Lower leg skin (tissue), 4 donors: ENCODE measurements around the gene ATP6V0E1. TPM values are rescaled to one million over a fixed set of nuclear protein-coding genes. Genes with fewer than 3 reads are reported as not detected.
A peak's percentile ranks its signal among the peaks of the same experiment; 100 is the strongest.
"Not testable (repeated sequence)": the region's sequence is repeated elsewhere in the genome, so short reads cannot be mapped to it uniquely, and the experiment has no call there.

ENCODE experiments used
- DNase-seq, 2 donors: peaks; one replicate each; pipeline ENCODE4 v3.0.0-alpha.2; 2019; ENCODE audit warnings: low spot score in 2 of 2
- H3K4me3 ChIP-seq: fragments of 200-600 bp; sonication (generic); 2 replicates; pipeline ENCODE4 v1.5.1; 2017; ENCODE audit warnings: mild to moderate bottlenecking, low read depth; ENCODE audit not compliant: poor library complexity, severe bottlenecking
- POLR2A ChIP-seq, 2 donors: fragments of 450-650 bp; IDR thresholded peaks; one replicate each; pipeline ENCODE4 v1.6.1; 2016 to 2017; ENCODE audit warnings: antibody characterized with exemption in 2 of 2, mild to moderate bottlenecking in 1 of 2, moderate library complexity in 1 of 2
- WGBS, 2 donors: methylation state at CpG; one replicate each; pipeline ENCODE4 v1.1.5; 2018; 5-methylcytosine and 5-hydroxymethylcytosine counted together
- intact Hi-C: fragments of 100-400 bp; cut with DNase I; formaldehyde crosslinking; loops from one replicate; pipeline ENCODE4 v1.15.0; 2023; ENCODE audit warnings: low total_unique reads
- total RNA-seq, 4 donors: library from RNA; depleted of rRNA; stranded (reverse); fragments of >200 nt; gene quantifications; one replicate each; pipeline ENCODE4 v1.1.0, GENCODE V29; 2016
- TF ChIP-seq, protein P1 (sequence below), 3 donors: fragments of 450-650 bp; IDR thresholded peaks; one replicate each; pipeline ENCODE4 v1.5.1; 2016; ENCODE audit warnings: antibody characterized with exemption in 3 of 3, mild to moderate bottlenecking in 3 of 3, moderate library complexity in 2 of 3

The ATP6V0E1 gene
- total RNA-seq, 4 donors from 2014 or later = 47.3 to 110 (median 86.4) TPM

DNA sequence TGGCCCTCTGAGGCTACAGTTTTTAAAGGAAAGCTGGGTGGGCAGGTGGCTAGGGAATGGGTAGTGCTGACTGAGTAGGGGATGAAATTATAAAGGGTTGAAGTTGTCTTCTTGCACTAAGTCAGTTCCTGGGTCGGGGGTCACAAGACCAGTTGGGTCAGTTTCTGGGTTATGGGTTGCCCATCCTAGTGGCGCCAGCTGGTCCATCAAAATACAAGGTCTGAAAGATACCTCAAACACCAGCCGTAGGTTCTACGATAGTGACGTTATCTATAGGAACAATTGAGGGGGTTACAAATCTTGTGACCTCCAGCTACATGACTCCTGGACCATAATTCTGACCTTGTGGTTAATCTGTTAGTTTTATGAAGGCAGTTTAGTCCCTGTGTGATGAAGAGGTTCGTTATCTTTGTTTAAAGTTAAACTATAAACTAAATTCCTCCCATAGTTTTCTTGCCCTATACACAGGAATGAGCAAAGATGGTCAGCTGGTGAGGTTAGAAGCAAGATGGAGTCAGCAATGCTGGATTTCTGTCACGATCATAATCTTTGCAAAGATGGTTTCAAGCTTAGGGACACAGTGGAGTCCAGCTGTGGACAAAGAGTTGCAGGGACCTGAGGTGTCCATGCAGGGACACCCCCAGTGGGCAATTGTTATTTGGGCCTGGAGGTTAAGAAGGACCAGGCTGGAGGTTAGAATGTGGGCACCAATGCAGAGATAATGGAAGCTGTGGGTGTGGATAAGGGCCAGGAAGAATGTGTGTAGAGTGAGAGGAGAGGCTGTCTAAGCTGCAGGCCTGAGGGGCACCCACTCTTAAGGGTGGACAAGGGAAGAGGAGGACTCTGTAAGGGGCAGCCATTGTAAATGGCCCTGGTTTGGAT is 58.6 kb downstream of the ATP6V0E1 start:
- intact Hi-C loops = no loop called here
- peak in 1 of 2 donors; percentile 23 for DNase-seq
- 88 to 91% methylated on average over 7 of the region's 7 CpGs for WGBS, 2 donors

DNA sequence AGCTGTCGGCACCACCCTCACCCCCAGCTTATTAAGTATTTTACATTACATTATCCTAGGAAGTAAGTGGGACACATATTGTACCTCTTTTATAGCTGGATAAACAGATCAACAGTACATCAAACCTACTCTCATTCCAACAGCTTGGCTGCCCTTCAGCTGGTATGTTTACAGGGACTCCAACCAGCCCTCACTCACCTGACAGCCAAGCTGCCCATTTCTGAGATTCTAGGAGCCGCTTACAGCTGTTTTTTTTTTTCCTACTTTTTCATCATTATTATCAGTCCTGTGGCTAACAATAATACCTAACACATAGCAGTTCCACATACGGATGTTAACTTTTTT is 59.2 kb downstream of the ATP6V0E1 start:
- intact Hi-C loops = no loop called here
- WGBS, 2 donors = 87 to 92% methylated on average over 3 of the region's 3 CpGs
- H3K4me3 ChIP-seq = no peak overlapping the region
- DNase-seq = no peak
- TF ChIP-seq, protein P1, sequence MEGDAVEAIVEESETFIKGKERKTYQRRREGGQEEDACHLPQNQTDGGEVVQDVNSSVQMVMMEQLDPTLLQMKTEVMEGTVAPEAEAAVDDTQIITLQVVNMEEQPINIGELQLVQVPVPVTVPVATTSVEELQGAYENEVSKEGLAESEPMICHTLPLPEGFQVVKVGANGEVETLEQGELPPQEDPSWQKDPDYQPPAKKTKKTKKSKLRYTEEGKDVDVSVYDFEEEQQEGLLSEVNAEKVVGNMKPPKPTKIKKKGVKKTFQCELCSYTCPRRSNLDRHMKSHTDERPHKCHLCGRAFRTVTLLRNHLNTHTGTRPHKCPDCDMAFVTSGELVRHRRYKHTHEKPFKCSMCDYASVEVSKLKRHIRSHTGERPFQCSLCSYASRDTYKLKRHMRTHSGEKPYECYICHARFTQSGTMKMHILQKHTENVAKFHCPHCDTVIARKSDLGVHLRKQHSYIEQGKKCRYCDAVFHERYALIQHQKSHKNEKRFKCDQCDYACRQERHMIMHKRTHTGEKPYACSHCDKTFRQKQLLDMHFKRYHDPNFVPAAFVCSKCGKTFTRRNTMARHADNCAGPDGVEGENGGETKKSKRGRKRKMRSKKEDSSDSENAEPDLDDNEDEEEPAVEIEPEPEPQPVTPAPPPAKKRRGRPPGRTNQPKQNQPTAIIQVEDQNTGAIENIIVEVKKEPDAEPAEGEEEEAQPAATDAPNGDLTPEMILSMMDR (IDR thresholded peaks at IDR 0.05) = no peak
- TF ChIP-seq POLR2A (IDR thresholded peaks at IDR 0.05) = no peak

More for the DNA sequence above, 58.6 kb downstream of the ATP6V0E1 start:
- TF ChIP-seq, protein P1 (IDR thresholded peaks at IDR 0.05) = no peak
- no peak for TF ChIP-seq POLR2A (IDR thresholded peaks at IDR 0.05)
- no peak overlapping the region for H3K4me3 ChIP-seq

DNA sequence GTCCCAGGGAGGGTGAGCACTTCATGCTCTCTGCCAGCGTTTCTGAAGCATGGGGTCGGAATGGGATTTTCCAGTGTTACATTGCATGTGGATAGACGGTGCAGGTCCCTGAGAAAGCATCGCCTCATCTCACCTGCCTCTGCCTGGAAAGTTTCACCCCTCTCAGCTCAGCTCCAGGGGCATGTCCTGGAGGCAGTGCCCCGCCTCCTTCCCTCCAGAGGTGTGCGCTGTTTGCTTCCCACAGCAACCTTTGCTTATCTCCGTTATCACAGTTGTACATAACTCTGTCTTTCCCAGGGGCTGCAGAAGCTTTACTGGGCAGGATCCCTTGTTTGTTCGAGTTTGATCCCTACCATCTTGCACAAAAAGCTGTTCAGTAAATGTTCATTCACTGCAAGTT is 61.9 kb downstream of the ATP6V0E1 start:
- DNase-seq = peak in 1 of 2 donors; percentile 17
- no peak overlapping the region for H3K4me3 ChIP-seq
- TF ChIP-seq, protein P1 (IDR thresholded peaks at IDR 0.05) = no peak
- no peak for TF ChIP-seq POLR2A (IDR thresholded peaks at IDR 0.05)
- intact Hi-C loops = no loop called here
- 49 to 59% methylated on average over 8 of the region's 8 CpGs for WGBS, 2 donors

DNA sequence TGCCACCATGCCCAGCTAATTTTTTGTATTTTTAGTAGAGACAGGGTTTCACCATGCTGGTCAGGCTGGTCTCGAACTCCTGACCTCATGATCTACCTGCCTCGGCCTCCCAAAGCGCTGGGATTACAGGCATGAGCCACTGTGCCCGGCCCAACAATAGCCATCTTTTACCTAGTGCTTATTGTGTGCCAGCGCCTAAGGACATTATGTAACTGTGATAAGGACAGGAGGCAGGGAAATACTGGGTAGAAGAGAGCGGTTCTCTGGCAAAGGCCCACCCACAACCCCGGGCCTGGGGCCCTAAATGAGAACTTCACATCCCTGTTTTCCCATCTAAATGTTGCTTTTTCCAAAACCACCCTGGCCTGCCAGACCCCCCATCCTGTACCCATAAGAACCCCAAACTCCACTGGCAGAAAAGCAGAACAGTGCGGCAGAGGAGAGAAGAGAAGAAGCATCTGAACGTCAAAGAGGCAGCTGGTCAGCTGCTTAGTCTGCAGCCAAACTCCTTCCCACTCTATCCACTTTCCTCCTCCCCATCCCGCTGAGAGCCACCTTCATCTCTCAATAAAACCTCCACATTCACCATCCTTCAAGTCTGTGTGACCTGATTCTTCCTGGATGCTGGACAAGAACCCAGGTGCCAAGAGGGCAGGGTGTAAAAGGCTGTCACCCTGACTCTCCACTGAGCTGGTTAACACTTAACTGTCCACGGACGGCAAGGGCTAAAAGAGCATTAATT is 63.7 kb downstream of the ATP6V0E1 start:
- WGBS, 2 donors = 84 to 85% methylated on average over 12 of the region's 12 CpGs
- H3K4me3 ChIP-seq, DNase-seq, intact Hi-C loops: not testable (repeated sequence)

- intact Hi-C loops = no loop called here
- no peak overlapping the region for H3K4me3 ChIP-seq
These were observed 64.2 kb downstream of the ATP6V0E1 start for GRCh38 chr5:173047838-173048105.

DNA sequence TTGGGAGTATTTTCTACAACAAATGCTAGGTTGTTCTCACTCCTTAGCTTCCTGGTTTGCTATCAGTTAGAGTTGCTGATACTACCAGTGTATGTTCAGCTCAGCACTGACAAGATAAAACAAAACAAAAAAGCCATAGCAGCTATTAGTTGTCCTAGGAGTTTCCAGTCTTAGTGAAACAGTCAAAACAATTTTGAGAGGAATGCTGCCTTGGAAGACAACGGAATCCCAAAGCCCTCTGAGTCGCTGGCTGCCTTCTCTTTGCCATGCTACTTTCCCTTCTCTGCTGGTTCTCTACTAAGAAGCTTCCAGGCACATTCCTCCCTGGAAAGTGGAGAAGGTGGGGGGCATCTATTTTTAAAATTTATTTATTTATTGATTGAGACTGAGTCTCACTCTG is 67.2 kb downstream of the ATP6V0E1 start:
- intact Hi-C loops = loop anchor here (10.0 kb wide), 1 partner anchor 94 kb away; the partner anchor contains the start of gene BNIP1
- no peak for TF ChIP-seq POLR2A (IDR thresholded peaks at IDR 0.05)
- TF ChIP-seq, protein P1 (IDR thresholded peaks at IDR 0.05) = no peak
- 84 to 85% methylated on average over 2 of the region's 2 CpGs for WGBS, 2 donors
- no peak overlapping the region for H3K4me3 ChIP-seq
- DNase-seq = no peak

More at GRCh38 chr5:173047838-173048105, 64.2 kb downstream of the ATP6V0E1 start:
- no peak for DNase-seq
- 60 to 74% methylated on average over 3 to 6 of the region's 6 CpGs for WGBS, 2 donors
- TF ChIP-seq POLR2A (IDR thresholded peaks at IDR 0.05) = no peak
- TF ChIP-seq, protein P1 (IDR thresholded peaks at IDR 0.05) = no peak
